ENCODE results near the gene ZFPL1. TPM values are rescaled to one million over a fixed set of nuclear protein-coding genes. Genes with fewer than 3 reads are reported as not detected.

ZFPL1 gene
- total RNA-seq, 1 donor from 2014 or later = 31.7 TPM

DNA sequence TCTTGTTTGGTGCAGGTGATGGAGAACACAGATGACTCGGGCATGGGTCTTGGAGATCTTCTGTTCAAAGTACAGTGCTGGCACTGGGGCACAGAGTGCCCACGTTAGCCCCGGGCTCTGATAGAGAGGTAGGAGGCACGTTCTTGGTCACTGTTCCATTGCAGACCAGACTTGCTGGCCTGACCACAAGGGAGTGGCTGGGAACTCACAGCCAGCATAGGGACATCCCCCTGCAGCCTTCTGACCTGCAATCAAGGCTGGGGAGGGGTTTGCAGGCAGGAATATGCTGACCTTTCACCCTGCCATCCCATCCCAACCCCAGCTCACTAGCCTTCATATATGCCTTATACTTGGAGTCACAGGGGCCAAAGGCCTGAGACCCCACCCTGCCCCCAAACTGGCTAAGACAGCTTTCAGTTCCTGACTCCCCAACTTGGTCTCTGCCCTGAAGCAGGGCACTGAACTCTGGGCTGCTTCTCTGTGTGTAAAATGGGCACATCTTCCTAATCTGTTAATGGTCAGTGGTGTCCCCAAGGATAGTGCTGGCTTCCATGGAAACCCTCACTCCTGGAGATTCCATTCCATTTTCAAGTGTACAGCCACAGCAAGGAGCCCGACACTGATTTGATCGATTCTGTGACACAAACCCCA, 42.7 kb downstream of the ZFPL1 start:
- intact Hi-C loops (cut with micrococcal nuclease) = no loop called here

DNA sequence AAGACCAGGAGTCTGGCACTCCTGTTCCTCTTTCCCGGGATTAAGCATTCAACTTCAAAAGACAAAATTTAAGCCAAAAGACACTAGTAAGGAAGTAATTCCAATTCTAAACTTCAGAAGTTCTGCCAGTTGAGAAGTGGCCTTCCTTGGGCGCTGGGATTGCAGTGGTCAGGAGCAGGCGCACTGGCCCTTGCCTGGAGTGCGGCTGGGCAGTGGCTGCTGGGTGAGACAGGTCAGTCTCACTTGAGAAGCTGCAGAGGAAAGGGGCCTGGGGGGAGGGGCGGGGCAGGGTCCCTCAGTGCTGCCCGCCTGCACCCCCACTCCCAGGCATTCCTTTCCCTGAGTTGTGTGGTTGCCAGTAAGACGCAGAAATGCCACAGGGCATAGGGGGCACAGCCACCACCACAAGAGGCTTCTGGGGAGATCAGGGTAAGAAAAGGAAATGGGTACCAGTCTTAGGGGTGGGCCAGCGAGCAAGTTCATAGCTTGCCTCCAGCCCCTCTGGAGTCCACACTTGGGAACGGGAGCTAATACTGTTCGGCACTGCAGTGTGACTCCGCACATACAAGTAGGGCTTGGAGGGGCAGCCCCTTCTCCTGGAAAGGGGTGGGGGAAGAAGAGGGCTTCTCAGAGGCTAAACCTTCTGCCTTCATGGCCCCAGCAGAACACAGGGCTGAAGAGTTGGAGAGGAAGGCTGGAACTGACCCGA, 43.6 kb downstream of the ZFPL1 start:
- intact Hi-C loops (cut with micrococcal nuclease) = no loop called here

DNA sequence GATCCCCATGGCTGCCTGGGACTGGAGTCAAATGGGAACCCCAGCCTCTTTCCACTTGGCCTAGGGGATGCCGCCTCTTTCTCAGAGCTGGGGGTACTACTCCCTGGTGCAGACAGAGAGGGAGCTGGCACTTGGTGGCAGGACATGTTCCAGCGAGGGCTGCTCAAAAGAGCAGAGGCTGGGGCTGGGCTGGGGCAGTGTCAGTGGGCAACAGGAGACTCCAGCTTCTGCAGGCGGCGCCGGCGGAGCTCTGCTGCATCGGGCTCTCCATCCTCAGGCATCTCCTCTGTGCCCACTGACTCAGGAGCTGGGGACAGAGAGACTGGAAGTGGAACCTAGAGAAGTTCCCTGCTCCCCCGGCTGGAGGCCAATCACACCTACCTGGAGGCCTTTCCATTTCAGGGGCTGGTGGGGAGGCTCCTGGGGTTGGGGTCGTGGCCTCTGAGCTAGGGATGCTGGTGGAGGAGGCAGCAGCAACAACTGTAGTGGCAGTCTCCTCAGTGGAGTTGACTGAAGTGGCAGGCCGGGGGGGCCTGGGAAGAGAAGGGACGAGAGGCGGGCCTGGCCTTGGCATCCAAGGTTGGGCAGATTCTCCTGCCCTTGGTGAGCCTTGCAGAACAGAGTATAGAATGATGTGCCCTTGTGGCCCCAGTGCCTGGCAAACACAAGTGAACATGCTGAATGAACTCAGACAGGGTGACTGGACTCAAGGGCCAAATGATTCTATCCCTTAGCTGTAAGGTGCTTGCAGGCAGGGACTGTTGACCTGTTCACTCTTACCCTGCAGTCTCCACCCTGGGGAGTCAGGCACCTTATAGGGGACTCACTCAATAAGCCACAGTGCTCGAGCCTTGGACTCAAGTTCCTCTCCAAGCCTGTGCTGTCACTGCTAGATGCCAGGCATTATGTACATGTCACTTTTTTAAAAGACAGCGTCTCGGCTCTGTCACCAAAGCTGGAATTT, 44.4 kb downstream of the ZFPL1 start:
- intact Hi-C loops (cut with micrococcal nuclease) = no loop called here

DNA sequence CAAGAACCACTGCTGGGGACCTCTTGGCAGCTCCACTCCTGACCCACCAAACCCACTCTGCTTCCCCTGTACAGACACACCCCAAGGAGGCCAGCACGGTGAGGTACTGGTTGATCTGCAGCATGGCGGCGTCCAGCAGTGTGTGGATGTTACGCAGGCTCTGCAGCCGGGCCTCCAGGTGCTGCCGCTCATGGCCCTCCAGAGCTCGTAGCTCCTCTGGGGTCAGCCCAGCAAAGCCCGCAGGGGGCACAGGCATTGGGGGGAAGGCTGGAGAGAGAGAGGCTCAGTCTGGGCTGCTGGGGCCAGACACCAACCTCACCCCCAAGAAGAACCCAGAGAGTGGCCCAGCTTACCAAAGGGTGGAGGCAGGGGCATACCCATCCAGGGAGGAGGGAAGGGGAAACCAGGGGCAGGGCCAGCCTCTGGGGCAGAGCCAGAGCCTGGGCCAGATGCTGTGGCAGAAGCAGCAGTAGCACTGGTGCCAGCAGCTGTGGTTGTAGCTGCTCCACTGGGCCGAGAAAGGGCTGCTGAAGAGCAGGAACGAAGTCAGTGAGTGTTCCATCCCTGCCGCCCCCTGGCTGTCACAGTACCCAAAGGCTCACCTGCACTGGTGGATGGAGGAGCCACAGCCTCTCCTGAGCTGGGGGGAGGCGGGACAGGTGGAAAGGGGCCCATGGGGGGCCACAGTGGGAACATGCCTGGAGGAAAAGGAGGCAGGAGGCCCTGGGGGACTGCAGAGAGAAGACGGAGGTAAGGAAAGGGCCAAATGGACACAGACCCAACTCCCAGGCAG, 45.8 kb downstream of the ZFPL1 start:
- intact Hi-C loops (cut with micrococcal nuclease) = no loop called here

DNA sequence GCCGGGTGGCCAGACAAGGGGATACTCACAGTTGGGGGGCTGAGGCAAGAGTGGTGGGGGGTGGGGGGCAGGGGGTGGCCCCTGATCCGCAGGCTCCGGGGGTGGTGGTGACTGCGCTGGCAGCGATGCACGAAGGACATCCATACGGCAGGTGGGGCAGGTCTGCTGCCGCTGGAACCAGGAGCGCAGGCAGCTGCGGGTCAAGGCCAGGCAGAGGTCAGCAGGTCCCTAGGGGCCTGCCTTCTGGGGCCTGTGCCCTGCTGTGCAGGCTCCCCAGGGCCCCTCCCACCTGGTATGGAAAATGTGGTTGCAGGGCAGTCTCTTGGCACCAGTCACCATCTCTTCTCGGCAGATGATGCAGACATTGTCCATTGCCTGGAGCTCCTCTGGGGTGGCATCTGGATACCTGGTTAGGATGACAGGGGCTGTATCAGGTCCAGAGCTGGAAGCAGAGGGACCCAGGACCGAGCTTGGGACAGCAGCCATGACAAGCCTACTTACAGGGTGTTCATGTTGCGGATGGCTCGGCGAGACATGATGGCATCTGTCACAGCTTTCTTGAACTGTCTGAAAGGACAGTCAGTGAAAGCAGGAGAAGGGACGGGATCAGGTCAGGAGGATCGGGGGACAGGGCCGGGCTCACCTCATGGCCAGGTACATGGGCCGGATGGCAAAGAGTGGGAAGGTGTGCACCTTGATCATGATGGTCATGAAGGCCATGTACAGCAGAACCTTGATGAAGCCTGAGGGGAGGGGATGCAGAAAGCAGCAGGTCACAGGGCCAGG, 46.8 kb downstream of the ZFPL1 start:
- intact Hi-C loops (cut with micrococcal nuclease) = no loop called here

DNA sequence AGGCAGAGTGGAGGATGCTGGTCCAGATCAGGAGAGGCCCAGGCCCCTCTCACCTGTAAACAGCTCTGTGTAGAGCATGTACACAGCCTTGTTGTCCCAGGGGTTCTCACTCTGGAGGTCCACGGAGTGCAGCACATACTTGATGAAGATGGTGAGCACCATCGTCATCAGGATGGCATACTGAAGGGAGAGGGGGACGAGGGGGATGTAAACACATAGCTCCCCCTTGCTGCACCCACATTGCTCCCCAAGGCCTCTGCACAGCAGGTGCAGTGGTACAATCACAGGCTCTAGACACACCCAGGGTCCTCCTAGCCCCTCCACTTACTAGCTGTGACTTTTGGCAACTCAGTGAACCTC, 47.4 kb downstream of the ZFPL1 start:
- intact Hi-C loops (cut with micrococcal nuclease) = no loop called here

DNA sequence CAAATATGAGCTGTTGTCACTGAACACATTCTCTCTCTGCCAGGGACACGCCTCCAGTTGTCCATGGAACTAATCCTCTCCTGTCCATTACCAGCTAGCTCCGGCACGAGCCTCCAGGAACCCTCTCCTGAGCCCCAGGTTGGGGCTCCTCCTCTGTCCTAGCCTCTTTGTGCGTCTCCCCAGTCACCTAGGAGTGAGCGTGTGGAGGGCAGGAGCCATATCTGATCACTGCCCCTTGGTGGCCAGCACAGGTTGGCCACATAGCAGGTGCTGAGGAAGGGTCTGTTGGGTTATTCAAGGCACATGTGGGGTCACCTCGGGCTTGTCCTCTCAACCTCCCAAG, 47.8 kb downstream of the ZFPL1 start:
- intact Hi-C loops (cut with micrococcal nuclease) = no loop called here

DNA sequence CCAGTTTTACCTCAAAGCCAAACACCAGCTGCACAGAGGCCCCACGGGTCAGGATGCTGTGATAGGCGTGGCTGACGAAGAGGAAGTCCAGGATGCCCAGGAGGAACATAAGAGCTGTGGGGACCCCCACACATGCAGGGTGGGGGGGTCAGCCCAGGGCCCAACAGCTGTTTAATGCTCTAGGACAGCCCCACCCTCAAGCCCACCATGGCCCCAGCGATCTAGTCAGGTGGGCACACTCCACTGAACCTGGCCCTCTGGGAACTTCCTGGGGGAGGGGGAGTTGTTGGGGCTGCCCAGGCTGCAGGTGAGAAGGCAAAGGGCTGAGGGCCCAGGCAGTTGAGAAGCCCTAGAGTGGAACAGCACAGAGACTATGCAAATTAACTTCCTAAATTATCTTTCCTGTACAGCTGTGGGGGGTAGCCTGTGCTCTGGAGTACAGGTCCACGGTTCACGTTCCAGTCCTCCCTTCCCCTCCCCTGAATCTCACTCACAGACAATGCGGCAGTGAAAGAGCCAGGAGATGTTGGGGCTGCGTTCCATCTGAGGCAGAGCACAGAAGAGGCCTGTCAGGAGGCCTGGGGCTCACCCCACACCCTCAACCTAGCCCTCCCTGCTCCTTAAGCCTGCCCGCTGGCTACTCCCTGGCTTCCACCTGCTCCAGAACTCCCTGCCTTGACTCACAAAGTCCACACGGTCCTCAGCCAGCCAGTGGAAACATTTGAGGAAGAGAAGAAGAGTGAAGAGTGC, 48.4 kb downstream of the ZFPL1 start:
- intact Hi-C loops (cut with micrococcal nuclease) = no loop called here

DNA sequence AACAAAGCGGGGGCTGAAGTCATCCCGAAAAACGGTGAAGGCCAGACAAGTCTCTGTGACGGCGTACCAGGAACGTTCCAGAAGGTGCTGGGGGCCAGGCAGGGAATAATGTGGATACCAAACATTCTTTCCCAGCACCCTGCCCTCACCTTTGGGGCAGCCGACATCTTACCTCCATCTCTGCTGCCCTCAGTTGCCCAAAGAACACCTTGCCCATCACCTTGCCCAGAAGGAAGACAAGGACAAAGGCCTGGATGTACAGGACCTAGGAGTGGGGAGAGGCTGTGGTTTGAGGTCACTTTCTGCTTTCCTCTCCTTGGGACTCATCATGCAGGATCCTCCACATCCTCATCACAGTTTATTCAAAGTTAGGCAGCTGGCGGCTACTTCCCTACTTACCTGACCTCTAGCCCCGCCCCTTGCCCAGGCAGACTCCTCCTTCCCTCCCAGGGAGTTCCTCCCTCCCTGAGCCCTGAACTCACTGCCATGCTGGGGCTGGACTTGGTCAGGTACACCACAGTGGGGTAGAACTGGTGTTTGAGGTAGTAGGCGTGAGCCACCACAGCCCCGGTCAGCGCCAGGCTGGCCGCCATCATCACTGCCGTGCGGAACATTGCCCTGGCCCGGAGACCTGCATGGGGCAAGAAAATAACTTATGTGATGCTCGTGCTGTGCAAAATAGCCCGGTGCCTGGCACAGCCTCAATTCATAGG, 49.1 kb downstream of the ZFPL1 start:
- intact Hi-C loops (cut with micrococcal nuclease) = no loop called here

DNA sequence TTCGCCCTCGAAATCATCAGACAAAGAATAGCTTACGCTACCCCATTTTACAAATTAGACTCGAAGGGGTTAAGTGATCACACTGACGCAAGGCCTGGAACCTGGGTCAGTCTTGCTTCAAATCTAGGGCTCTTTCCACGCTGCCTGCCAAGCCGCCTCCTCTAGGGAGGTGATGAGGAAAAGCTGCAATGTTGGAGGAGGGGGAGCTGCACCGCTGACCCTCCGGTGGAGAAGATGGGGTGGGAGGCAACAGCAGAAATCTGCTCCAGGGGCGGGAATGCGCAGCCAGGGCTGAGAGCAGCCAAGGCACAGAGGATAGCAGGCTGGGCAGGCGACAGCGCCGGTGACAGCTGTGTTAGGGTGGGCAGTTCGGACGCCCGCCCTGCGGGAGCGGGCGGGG, 49.7 kb downstream of the ZFPL1 start:
- intact Hi-C loops (cut with micrococcal nuclease) = loop anchor here (1.0 kb wide), 3 partner anchors 11 to 37 kb away; partner anchors contain the start of genes FAU, MRPL49 and VPS51

DNA sequence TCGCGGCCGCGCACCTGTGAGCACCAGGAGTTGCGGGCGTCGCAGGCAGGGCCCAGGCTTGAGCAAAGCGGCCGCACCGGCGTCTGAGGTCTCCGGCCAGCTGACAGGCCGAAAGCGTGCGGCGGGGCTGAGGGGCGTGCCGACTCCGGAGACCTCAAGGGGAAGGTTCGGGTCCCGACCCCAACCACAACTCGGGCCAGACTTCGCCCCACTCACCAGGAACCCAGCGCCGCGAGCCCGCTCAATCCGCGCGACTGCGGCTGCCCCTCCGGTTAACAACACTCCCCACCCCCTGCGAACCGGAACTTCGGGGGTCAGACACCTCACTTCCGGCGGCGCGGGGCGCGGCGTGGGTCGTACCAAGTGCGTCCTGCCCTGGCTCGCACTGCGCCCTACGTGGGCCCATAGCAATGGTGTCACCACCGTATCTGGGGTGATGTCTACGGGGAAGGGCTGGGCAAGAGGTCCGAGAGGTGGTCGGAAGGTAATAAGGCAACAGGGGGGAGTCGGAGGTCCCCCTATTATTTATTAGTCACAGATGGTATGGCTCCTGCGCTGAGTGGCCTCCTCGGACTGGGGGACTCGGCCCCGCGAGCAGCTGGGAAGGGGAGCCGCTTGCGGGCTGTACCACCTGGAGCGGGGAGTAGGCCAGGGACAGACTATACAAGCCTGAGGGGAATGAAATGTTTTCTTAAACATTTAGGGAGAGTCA, 50.4 kb downstream of the ZFPL1 start, which contains the start of gene SYVN1:
TSS of gene SYVN1 (minus strand) at position 280 of the 712 bp plus-strand sequence. CDS start 918 bp downstream, outside the sequence.
- intact Hi-C loops (cut with micrococcal nuclease) = loop anchor here (1.0 kb wide), 3 partner anchors 12 to 38 kb away; partner anchors contain the start of genes FAU, MRPL49 and VPS51

DNA sequence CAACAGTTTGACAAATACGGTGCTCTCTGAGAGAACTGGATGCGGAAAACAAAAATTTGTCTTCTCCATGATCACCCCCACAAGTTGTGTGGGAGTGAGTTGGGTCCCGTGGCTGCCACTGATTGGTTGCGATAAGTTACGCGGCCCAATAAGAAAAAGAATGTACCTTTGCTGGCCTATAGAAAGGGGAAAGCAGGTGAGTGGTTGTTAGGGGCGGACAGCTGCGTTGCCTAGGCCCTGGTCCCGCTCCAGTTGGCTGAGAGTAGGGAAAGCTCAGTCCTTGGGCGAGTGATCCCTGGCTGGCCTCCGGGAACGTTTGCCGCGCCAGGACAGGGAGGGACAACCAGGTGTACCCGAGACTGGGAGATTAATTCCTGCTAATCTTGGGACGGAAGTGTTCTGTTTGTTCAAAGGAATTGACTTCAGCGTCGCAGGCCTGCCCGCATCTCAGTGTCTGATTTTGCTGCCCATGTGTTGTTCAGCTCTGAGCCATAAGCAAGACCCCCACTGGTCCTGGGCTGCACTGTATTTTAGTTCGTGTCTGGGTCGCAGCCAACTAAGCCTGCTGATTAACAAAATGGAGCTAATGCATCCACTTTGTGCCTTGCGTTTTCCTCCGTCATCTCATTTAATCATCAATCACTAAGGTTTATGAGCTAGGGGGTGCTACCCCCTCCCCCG, 51.1 kb downstream of the ZFPL1 start:
- intact Hi-C loops (cut with micrococcal nuclease) = loop anchor here (1.0 kb wide), 4 partner anchors 13 to 46 kb away; partner anchors contain the start of genes CAPN1, FAU, MRPL49 and VPS51

DNA sequence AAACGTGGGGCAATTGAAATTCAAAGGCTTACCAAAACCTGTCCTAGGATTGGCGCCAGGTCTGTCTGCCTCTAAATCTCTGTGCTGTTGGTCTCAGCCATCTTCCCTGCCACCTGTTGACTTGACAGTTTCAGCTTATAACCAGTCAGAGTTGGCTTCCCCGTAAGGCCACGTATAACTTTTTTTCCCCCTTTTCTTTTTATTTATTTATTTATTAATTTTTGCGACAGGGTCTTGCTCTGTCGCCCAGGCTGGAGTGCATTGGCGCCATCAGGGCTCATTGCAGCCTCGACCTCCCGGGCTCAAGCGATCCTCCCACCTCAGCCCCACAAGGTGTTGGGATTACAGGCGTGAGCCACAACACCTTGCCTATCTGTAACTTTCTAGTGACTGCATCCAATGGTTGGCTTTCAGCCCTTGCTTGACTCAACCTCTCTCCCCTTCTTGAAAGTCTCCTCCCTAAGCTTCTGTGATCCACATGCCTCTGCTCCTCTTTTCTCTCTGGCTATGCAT, 51.7 kb downstream of the ZFPL1 start:
- intact Hi-C loops (cut with micrococcal nuclease) = loop anchor here (1.0 kb wide), 1 partner anchor 46 kb away; the partner anchor contains the start of gene CAPN1

DNA sequence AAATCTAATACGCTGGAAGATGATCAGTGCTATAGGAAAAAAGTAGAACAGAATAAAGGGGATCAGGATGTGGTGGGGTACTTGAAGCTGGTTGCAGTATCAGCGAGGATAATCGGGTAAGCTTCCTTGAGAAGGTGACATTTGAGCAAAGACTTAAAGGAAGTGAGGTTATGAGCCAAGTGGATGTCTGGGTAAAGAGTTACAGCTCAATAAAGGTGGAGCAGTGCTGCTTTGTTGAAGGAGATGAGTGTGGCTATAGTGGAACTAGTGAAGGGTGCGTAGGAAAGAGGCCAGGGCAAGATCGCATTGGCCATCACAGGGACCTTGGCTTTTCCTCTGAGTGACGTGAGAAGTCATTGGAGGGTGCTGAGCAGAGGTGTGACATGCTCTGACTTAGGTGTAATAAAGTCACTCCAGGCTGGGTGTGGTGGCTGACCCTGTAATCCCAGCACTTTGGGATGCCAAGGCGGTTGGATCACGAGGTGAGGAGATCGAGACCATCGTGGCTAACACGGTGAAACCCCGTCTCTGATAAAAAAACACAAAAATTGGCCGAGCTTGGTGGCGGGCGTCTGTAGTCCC, 52.6 kb downstream of the ZFPL1 start:
- intact Hi-C loops (cut with micrococcal nuclease) = no loop called here

Measured in T-helper 2 cell treated with Interferon-gamma antibody and Interleukin-4, amounts not matched to agents 100 ng/mL and 5 ng/mL, for 36 hours (primary cell).